DMS79 treated with DMSO at 0.1 percent for 48 hours (cell line): ENCODE results near the gene KRTAP5-4.

Experiments used
- DNase-seq: peaks from one replicate; lab custom pipeline; 2025; lab: John Stamatoyannopoulos, UW

The KRTAP5-4 gene

DNA sequence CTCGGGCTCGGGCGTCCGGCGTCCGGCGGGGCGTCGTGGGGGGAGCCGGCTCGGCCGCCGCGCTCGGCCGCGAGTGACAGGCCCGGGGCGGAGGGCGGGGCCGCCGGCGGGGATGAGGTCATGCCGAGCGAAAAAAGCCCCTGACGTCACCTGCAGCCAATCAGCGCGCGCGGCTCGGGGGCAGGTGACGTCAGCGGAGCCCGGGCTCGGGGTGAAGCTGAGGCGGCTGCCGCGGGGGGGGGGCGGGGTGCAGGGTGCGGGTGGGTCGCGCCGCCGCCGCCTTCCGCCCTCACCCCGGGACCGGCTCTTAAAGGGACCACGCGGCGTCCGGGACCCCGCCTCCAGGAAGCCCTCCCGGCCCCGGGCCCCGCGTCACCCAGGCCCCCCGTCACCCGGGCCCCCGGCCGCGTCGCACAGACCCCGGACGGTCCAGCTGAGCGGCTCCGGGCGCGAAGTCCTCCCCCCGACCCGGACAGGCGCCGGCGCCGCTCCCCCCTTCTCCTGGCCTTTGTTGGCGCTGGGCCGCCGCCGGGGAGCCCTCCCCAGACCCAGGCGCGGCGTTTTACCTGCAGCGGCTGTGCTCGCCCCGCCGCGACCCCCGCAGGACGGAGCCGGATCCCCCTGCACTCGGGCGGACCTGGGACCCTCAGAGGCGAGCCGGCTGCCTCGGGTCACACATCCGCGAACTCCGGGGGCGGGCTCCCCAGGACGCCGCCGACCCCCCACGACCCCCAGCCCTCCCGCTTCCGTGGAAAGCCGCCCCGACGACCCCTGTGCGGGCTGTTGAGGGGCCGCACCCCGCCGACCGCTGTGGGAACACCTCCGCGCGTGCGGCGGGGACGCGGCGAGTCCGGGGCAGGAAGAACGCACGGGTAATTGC lies 49.5 kb downstream of the KRTAP5-4 start, which contains the start of gene DUSP8:
TSS of gene DUSP8 (minus strand) at position 75 of the 880 bp plus-strand sequence. CDS start 6,445 bp downstream, outside the sequence.
- peak; percentile 60 for DNase-seq

GRCh38 chr11:1571760-1572196 lies 50.2 kb downstream of the KRTAP5-4 start:
- no peak for DNase-seq
